AG09309 (cell line): Measurements from ENCODE around the gene TYMS.

ENCODE experiments used
- DNase-seq: peaks from one replicate; pipeline ENCODE4 v3.0.0-alpha.2; 2010; ENCODE audit warnings: low read depth
- H3K4me3 ChIP-seq: 2 replicates; pipeline ENCODE4 v1.5.1; 2011; ENCODE audit warnings: mild to moderate bottlenecking, low read depth, low read length, moderate library complexity; ENCODE audit not compliant: control insufficient read depth
- CTCF ChIP-seq: IDR thresholded peaks from 2 replicates; pipeline ENCODE4 v1.5.1; 2011; ENCODE audit warnings: mild to moderate bottlenecking, low read depth, low read length, inconsistent platforms; ENCODE audit not compliant: insufficient read depth, control insufficient read depth; ENCODE audit errors: missing control alignments

The TYMS gene

GRCh38 chr18:657311-658000 lies at the start of gene TYMS:
Gene TYMS (plus strand): TSS chr18:657653. CDS start chr18:657743, 90 bp downstream.
- no peak for DNase-seq
- peak; percentile 16 for TF ChIP-seq CTCF
- H3K4me3 ChIP-seq, result peak within 1 kb of the TSS; percentile 80

DNA sequence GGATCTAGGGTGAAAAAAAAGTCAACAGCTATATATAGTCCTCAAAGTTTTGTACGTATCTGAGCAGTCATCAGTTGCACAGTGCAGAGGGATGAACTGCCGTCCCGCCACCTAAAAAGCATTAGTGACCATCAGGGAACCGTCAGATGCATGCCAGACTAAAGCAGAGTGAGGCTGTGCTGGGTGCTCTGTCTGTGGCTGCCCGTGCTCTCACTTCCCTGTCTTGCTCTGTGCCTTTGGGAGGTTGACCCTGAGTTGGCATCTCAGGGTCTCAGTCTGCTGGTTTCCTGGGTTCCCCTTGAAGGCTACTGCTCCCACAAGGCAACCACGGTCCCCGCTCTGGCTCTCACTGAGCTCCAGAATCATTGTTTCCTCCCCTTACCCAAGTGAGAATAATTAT lies 49.5 kb upstream of the TYMS start:
- H3K4me3 ChIP-seq, result no peak overlapping the region
- no peak for DNase-seq
- TF ChIP-seq CTCF, result no peak

- no peak for DNase-seq
- TF ChIP-seq CTCF, result no peak
- no peak overlapping the region for H3K4me3 ChIP-seq
Measured at GRCh38 chr18:610214-610928, 47.1 kb upstream of the TYMS start.

DNA sequence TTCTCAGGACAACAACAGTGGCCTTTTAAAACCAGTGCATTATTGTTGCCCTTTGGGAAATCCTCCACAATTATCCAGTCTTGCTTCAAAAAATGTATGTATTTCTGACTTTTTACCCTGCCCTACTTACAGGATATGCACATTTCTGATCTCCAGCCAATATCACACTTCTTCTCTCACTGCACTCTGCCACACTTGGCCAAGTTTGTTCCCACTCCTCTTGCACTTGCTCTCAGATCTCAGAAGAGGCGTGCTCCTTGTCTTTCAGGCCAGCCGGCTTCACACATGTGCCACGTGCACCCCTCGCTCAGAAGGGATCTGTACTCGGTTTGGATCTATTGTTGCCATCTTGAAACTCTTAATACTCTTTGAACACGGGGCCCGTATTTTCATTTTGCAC lies 45.3 kb upstream of the TYMS start:
- no peak for DNase-seq
- no peak overlapping the region for H3K4me3 ChIP-seq
- TF ChIP-seq CTCF, result no peak

GRCh38 chr18:614193-614592 lies 43.3 kb upstream of the TYMS start:
- no peak overlapping the region for H3K4me3 ChIP-seq
- no peak for DNase-seq
- TF ChIP-seq CTCF, result no peak

DNA sequence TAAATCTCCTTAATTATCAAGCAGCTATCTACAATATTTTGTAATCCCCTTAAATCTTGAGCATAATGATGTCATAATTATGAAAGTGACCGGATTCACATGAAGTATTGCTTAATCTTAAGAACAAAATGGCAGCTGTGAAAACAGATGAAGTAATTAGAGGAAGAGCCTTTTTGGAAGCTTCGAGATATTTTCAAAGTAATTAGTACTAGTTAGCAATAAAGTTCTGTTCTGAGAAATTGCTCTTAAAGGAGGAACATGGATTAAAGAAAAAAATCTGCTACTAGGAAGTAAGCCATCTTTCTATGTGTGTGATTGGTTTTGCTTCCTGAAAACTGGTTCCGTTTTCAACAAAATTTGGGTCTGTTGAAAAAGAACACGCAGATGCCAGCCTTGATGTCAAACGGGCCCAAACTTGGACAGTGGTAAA lies 42.3 kb upstream of the TYMS start:
- DNase-seq, result no peak
- no peak overlapping the region for H3K4me3 ChIP-seq
- no peak for TF ChIP-seq CTCF
